HepG2 (cell line): ENCODE data around the gene ULBP1. TPM values are rescaled to one million over a fixed set of nuclear protein-coding genes. Genes with fewer than 3 reads are reported as not detected.

Experiments
- ATAC-seq: fragments of 200-7000 bp; cut with Tn5 transposase; 3 replicates; pipeline ENCODE4 v1.9.1; 2020; ENCODE audit warnings: mild to moderate bottlenecking, moderate library complexity
- BruUV-seq: library from RNA; stranded (reverse); fragments of 400-500 nt; replicated peaks from 2 replicates; lab custom pipeline; 2021; lab: Mats Ljungman, UMichigan
- CTCF ChIA-PET: fragments of 300-600 bp; formaldehyde crosslinking; extraction: SDS; loops from one replicate; lab custom pipeline; 2021; ENCODE audit warnings: low total read pairs, inconsistent platforms, low intra/inter-chr PET ratio; lab: Yijun Ruan, JAX
- POLR2A ChIA-PET: fragments of 350-600 bp; sonication (Branson Sonifier 250); formaldehyde crosslinking; loops from one replicate; lab custom pipeline; 2020; ENCODE audit warnings: antibody characterized with exemption, inconsistent platforms; lab: Yijun Ruan, JAX
- DNase-seq: peaks from one replicate; pipeline ENCODE4 v3.0.0-alpha.2; 2015; ENCODE audit warnings: low spot score
- FAIRE-seq: peaks from 3 replicates; lab custom pipeline; 2011; peaks lifted over from hg19 to GRCh38; lab: Jason Lieb, UNC
- H2AFZ ChIP-seq: one replicate; pipeline ENCODE4 v1.6.1; 2011; ENCODE audit warnings: low read length, inconsistent platforms
- H3K27ac ChIP-seq: fragments of 300-600 bp; 3 replicates; pipeline ENCODE4 v1.8.0; 2011; ENCODE audit warnings: mixed run types, mild to moderate bottlenecking, mixed read lengths, low read length, inconsistent platforms; ENCODE audit not compliant: insufficient read depth; ENCODE audit errors: extremely low read length
- H3K27me3 ChIP-seq, 2 experiments: fragments of 200-600 bp in 1 of 2; 2 replicates in 1 of 2; 3 replicates in 1 of 2; pipeline versions ENCODE4 v1.6.0 to v1.8.0; 2011; ENCODE audit warnings: low read length in 2 of 2, mild to moderate bottlenecking in 2 of 2, moderate library complexity in 2 of 2, inconsistent platforms in 1 of 2; ENCODE audit not compliant: insufficient read depth in 2 of 2, control insufficient read depth in 1 of 2
- H3K36me3 ChIP-seq, 2 experiments: fragments of 200-600 bp in 1 of 2; replicated peaks in 1 of 2; 2 replicates in 1 of 2; 3 replicates in 1 of 2; pipeline versions ENCODE4 v1.5.1 to v1.8.0; 2011; ENCODE audit warnings: low read length in 2 of 2, inconsistent platforms in 1 of 2; ENCODE audit not compliant: insufficient read depth in 2 of 2, control insufficient read depth in 1 of 2
- H3K4me1 ChIP-seq: 2 replicates; pipeline ENCODE4 v1.5.1; 2012; ENCODE audit warnings: low read length, inconsistent platforms; ENCODE audit not compliant: insufficient read depth
- H3K4me2 ChIP-seq: 2 replicates; pipeline ENCODE4 v1.6.0; 2011; ENCODE audit warnings: low read depth, low read length, inconsistent platforms
- H3K4me3 ChIP-seq, 3 experiments: fragments of 200-600 bp in 1 of 3; sonication (generic), shearing (Covaris generic) in 1 of 3; replicated peaks in 1 of 3; 2 replicates each; pipeline ENCODE4 v1.5.1; 2011 to 2016; ENCODE audit warnings: low read length in 3 of 3, inconsistent platforms in 2 of 3, low read depth in 2 of 3, mild to moderate bottlenecking in 2 of 3, control low read depth in 1 of 3, mixed read lengths in 1 of 3; ENCODE audit not compliant: insufficient read depth in 1 of 3
- H3K79me2 ChIP-seq: one replicate; pipeline ENCODE4 v1.6.1; 2011; ENCODE audit warnings: low read length, inconsistent platforms; ENCODE audit not compliant: insufficient read depth
- H3K9ac ChIP-seq: 2 replicates; pipeline ENCODE4 v1.6.0; 2011; ENCODE audit warnings: mild to moderate bottlenecking, low read depth, low read length, inconsistent platforms; ENCODE audit not compliant: insufficient read depth
- H3K9me3 ChIP-seq: 2 replicates; pipeline ENCODE4 v1.5.1; 2012; ENCODE audit warnings: mild to moderate bottlenecking, low read length
- H4K20me1 ChIP-seq: 2 replicates; pipeline ENCODE4 v1.6.0; 2011; ENCODE audit warnings: inconsistent platforms, mild to moderate bottlenecking, low read length, moderate library complexity; ENCODE audit not compliant: insufficient read depth
- ATF7 ChIP-seq, 2 experiments: fragments of 450-650 bp in 1 of 2; sonication (generic) in 1 of 2; formaldehyde crosslinking in 1 of 2; IDR thresholded peaks; 2 replicates each; pipeline versions ENCODE4 v1.4.0 to v1.6.1; 2016 to 2020; ENCODE audit warnings: antibody characterized with exemption in 1 of 2, mild to moderate bottlenecking in 1 of 2, missing genetic modification reagents in 1 of 2
- SMARCE1 ChIP-seq: fragments of 450-650 bp; IDR thresholded peaks from 2 replicates; pipeline ENCODE4 v1.6.1; 2017; ENCODE audit warnings: borderline replicate concordance
- WGBS: methylation state at CpG from one replicate; pipeline ENCODE4 v1.1.6; 2017; ENCODE audit warnings: low lambda C conversion rate; 5-methylcytosine and 5-hydroxymethylcytosine counted together
- in situ Hi-C: cut with HindIII; loops from 2 replicates; pipeline ENCODE4 v1.10.0; 2017; ENCODE audit warnings: low pct_unique_long_range_greater_than_20kb; ENCODE audit not compliant: extremely low pct_ligation_motif_present
- intact Hi-C: fragments of 100-400 bp; cut with micrococcal nuclease; formaldehyde crosslinking; loops from one replicate; pipeline ENCODE4 v1.10.0; 2022; ENCODE audit not compliant: unreplicated experiment
- polyA plus RNA-seq, 8 experiments: library from polyadenylated mRNA; depleted of rRNA in 3 of 8; stranded (reverse) in 7 of 8; unstranded in 1 of 8; fragments of >200 nt; fragmentation: Illumina TruSeq in 4 of 8; extraction: Trizol in 4 of 8; gene quantifications; 2 replicates each; pipeline versions ENCODE4 v1.2.1 to v1.2.3, GENCODE V29; 2011 to 2016; ENCODE audit warnings: low read depth in 4 of 8, missing spikeins in 1 of 8, mixed read lengths in 1 of 8; ENCODE audit not compliant: insufficient read depth in 1 of 8
- total RNA-seq, 5 experiments: library from RNA; depleted of rRNA; stranded (reverse); fragments of >200 nt; fragmentation: Illumina TruSeq; extraction: Trizol; gene quantifications; 2 replicates each; pipeline ENCODE4 v1.2.3, GENCODE V29; 2016; ENCODE audit warnings: low read depth in 1 of 5
- TF ChIP-seq, protein P1 (sequence below): sonication (generic); formaldehyde crosslinking; IDR thresholded peaks from 2 replicates; pipeline ENCODE4 v1.5.1; 2020; ENCODE audit warnings: mild to moderate bottlenecking, missing genetic modification reagents, borderline replicate concordance
- TF ChIP-seq, protein P2 (sequence below): sonication (generic); formaldehyde crosslinking; conservative IDR thresholded peaks from 2 replicates; pipeline ENCODE4 v1.4.0; 2020; ENCODE audit warnings: missing genetic modification reagents

Gene ULBP1
- total and polyA plus RNA-seq, 2 of the 13 experiments (the other 11 are each of a cell fraction or from before 2014, with no cell fraction given), result 0.04 to 0.09 TPM

DNA sequence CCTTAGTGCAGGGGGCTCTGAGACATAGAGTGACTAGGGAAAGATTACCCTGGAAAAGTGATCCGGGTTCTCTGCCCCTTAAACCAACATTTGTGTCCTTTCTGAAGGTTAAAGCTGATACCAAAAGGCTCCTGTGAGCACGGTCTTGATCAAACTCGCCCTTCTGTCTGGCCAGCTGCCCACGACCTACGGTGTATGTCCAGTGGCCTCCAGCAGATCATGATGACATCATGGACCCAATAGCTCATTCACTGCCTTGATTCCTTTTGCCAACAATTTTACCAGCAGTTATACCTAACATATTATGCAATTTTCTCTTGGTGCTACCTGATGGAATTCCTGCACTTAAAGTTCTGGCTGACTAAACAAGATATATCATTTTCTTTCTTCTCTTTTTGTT lies 15.1 kb upstream of the ULBP1 start:
- Histone ChIP-seq H3K27ac (no peak overlapping the region), H3K4me1 (peaks cover 10% of the 10 kb centered on the region), H2AFZ (no peak overlapping the region), H3K9me3 (no peaks in the 10 kb centered on the region), H3K4me2 (no peak overlapping the region), H3K36me3 (no peaks in the 10 kb centered on the region), H3K27me3 (peaks cover 5 to 44% of the 10 kb centered on the region in 2 experiments), H3K4me3 (no peak overlapping the region), H3K79me2 (no peaks in the 10 kb centered on the region), H4K20me1 (no peaks in the 10 kb centered on the region; the same call in 1 of the 2 replicates), H3K9ac (no peak overlapping the region)
- in situ Hi-C loops, result no loop called here
- POLR2A ChIA-PET, result no interaction called here
- ATAC-seq (no peak), DNase-seq (no peak), FAIRE-seq (no peak)
- CTCF ChIA-PET, result no interaction called here
- TF ChIP-seq, protein P1, sequence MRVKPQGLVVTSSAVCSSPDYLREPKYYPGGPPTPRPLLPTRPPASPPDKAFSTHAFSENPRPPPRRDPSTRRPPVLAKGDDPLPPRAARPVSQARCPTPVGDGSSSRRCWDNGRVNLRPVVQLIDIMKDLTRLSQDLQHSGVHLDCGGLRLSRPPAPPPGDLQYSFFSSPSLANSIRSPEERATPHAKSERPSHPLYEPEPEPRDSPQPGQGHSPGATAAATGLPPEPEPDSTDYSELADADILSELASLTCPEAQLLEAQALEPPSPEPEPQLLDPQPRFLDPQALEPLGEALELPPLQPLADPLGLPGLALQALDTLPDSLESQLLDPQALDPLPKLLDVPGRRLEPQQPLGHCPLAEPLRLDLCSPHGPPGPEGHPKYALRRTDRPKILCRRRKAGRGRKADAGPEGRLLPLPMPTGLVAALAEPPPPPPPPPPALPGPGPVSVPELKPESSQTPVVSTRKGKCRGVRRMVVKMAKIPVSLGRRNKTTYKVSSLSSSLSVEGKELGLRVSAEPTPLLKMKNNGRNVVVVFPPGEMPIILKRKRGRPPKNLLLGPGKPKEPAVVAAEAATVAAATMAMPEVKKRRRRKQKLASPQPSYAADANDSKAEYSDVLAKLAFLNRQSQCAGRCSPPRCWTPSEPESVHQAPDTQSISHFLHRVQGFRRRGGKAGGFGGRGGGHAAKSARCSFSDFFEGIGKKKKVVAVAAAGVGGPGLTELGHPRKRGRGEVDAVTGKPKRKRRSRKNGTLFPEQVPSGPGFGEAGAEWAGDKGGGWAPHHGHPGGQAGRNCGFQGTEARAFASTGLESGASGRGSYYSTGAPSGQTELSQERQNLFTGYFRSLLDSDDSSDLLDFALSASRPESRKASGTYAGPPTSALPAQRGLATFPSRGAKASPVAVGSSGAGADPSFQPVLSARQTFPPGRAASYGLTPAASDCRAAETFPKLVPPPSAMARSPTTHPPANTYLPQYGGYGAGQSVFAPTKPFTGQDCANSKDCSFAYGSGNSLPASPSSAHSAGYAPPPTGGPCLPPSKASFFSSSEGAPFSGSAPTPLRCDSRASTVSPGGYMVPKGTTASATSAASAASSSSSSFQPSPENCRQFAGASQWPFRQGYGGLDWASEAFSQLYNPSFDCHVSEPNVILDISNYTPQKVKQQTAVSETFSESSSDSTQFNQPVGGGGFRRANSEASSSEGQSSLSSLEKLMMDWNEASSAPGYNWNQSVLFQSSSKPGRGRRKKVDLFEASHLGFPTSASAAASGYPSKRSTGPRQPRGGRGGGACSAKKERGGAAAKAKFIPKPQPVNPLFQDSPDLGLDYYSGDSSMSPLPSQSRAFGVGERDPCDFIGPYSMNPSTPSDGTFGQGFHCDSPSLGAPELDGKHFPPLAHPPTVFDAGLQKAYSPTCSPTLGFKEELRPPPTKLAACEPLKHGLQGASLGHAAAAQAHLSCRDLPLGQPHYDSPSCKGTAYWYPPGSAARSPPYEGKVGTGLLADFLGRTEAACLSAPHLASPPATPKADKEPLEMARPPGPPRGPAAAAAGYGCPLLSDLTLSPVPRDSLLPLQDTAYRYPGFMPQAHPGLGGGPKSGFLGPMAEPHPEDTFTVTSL (CRISPR knock-in tag), result no peak
- TF ChIP-seq, protein P2, sequence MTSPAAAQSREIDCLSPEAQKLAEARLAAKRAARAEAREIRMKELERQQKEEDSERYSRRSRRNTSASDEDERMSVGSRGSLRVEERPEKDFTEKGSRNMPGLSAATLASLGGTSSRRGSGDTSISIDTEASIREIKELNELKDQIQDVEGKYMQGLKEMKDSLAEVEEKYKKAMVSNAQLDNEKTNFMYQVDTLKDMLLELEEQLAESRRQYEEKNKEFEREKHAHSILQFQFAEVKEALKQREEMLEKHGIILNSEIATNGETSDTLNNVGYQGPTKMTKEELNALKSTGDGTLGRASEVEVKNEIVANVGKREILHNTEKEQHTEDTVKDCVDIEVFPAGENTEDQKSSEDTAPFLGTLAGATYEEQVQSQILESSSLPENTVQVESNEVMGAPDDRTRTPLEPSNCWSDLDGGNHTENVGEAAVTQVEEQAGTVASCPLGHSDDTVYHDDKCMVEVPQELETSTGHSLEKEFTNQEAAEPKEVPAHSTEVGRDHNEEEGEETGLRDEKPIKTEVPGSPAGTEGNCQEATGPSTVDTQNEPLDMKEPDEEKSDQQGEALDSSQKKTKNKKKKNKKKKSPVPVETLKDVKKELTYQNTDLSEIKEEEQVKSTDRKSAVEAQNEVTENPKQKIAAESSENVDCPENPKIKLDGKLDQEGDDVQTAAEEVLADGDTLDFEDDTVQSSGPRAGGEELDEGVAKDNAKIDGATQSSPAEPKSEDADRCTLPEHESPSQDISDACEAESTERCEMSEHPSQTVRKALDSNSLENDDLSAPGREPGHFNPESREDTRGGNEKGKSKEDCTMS (CRISPR knock-in tag), result no peak
- TF ChIP-seq ATF7 (IDR thresholded peaks at IDR 0.05), result peak; percentile 69
- TF ChIP-seq ATF7 (CRISPR knock-in tag; IDR thresholded peaks at IDR 0.05), result no peak
- no peak for TF ChIP-seq SMARCE1
- BruUV-seq, result no TSS peak
- intact Hi-C loops, result no loop called here
- WGBS, result 1% methylated on average over 5 of the region's 5 CpGs
